ENCODE data around the gene STK10.

Gene STK10

DNA sequence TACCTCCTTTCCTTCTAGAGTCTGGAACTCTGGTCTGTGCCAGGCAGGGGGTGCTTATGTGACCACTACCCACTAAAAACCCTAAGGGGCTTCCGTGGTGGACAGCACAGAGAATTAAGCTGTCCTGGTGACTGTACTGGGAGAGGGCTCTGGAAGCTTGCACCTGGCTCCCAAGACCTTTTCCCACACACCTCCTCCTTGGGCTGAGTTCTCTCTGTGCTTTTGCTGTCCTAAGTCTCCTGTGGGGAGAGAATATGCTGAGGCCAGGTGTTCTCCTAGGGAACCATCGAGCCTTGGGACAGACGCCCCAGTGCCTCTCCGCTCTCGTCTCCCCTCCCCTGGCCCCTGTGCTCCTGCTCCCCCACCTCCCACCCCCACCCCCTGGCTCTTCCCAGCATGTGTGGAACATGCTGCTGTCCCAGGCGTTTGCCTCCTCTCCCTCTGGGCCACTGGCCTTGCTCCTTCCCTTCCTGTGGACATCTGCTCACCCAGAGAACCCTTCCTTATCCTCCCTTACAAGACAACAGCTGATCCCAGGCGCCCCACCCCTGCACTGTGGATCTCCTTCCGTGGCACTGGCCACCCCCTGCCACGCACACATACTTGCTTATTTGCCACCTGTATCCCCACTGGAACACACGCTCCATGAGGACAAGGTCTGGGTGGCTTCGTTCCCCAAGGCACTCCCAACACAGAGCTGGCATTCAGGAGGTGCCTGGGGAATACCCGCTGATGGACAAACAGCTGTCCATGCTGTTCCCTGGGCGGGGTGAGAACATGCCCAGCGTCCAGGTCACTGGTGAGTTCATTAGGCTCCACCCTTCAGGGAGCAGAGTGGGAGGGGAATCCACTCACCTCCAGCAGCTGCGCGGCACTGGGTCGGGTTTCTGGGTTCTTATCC, 83.0 kb downstream of the STK10 start:
- DNase-seq (ENCODE audit: low read depth) = no peak

DNA sequence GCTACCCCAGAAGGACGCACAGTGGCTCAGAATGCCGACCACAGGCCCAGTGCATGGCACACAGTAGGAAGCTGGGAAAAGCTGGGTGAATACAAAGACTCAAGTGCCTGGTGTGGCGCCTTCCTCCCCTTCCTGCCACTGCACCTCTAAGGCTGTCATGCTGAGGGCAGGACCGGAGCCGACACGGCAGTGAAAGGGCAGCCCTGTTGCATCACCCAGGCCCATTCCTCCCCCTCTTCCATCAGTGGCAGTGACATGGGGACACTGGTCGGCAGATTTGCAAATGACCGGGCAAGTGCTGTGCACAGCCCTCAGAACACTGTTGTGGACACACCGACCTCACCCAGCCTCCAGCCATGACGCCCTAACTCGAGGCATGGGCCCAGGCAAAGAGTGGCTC, 84.0 kb downstream of the STK10 start:
- DNase-seq (ENCODE audit: low read depth) = no peak
- TF ChIP-seq, protein P1, sequence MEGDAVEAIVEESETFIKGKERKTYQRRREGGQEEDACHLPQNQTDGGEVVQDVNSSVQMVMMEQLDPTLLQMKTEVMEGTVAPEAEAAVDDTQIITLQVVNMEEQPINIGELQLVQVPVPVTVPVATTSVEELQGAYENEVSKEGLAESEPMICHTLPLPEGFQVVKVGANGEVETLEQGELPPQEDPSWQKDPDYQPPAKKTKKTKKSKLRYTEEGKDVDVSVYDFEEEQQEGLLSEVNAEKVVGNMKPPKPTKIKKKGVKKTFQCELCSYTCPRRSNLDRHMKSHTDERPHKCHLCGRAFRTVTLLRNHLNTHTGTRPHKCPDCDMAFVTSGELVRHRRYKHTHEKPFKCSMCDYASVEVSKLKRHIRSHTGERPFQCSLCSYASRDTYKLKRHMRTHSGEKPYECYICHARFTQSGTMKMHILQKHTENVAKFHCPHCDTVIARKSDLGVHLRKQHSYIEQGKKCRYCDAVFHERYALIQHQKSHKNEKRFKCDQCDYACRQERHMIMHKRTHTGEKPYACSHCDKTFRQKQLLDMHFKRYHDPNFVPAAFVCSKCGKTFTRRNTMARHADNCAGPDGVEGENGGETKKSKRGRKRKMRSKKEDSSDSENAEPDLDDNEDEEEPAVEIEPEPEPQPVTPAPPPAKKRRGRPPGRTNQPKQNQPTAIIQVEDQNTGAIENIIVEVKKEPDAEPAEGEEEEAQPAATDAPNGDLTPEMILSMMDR (IDR thresholded peaks at IDR 0.05; ENCODE audit: insufficient read depth, low read depth, low read length, missing control alignments) = no peak
- H3K4me3 ChIP-seq (ENCODE audit: low read depth, low read length) = no peak overlapping the region

More for the DNA sequence above, 83.0 kb downstream of the STK10 start:
- no peak overlapping the region for H3K4me3 ChIP-seq (ENCODE audit: low read depth, low read length)
- TF ChIP-seq, protein P1 (IDR thresholded peaks at IDR 0.05; ENCODE audit: insufficient read depth, low read depth, low read length, missing control alignments) = no peak

DNA sequence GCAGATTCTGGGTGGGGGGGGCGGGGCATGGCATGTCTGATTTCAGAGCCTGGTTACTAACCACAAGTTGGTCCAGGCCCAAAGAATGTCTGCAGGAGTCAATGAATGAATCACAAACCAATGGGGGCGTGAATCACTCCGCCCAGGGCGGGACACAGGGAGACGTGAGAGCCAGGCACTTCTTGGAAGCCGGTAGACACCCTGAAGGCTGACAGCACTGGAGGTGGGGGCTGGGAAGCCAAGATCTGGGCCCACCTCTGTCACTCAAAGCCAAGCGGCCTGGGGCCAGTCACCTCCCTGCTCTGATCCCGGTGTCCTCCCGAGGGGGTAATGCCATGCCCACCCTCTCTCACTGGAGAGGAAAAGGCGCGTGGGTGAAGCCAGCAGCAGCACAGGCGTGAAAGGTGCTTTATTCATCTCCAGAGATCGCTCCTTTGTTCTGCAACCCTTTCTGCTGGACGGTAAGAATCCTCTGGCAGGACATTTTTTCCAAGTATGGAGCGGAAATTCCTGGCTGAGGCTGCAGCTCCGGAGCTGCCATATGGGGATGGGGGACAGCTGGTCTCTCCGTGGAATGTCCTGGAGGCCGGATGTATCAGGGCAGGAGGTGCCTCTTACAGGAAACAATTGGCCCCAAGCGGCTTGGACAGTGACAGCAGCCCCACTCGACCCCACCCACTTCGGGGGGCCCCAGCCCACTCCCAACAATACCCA, 85.0 kb downstream of the STK10 start:
- TF ChIP-seq, protein P1 (IDR thresholded peaks at IDR 0.05; ENCODE audit: insufficient read depth, low read depth, low read length, missing control alignments) = no peak
- no peak overlapping the region for H3K4me3 ChIP-seq (ENCODE audit: low read depth, low read length)
- no peak for DNase-seq (ENCODE audit: low read depth)

DNA sequence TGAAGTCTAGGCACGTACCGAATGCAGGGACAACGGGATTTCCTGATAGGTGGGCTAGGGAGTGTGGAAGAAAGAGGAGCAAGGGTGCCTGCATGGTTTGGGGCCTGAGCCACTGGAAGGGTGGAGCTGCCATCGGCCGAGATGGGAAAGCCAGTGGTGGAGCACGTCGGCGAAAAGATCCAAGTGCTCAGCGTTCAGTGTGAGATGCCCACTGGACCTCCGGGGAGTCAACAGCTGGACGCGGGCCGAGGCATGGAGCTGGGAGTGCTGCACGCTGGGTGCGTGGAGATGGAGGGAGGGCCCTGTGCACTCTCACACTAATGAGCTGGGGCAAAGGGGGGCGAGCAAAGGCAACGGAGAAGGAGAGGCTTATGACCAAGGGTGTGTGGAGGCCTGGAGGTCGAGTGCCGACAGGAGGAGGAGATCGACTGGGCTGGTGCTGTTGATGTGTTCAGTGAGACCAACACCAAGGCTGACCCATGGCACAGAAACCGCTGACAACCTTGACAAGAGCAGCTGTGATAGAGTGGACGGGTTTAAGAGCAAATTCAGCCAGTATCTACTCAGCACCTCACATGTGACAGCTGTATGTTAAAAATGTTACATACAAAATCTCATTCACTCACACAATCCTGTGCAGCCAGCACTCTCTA, 85.7 kb downstream of the STK10 start:
- TF ChIP-seq, protein P1 (IDR thresholded peaks at IDR 0.05; ENCODE audit: insufficient read depth, low read depth, low read length, missing control alignments) = no peak
- H3K4me3 ChIP-seq (ENCODE audit: low read depth, low read length) = no peak overlapping the region
- DNase-seq (ENCODE audit: low read depth) = no peak

DNA sequence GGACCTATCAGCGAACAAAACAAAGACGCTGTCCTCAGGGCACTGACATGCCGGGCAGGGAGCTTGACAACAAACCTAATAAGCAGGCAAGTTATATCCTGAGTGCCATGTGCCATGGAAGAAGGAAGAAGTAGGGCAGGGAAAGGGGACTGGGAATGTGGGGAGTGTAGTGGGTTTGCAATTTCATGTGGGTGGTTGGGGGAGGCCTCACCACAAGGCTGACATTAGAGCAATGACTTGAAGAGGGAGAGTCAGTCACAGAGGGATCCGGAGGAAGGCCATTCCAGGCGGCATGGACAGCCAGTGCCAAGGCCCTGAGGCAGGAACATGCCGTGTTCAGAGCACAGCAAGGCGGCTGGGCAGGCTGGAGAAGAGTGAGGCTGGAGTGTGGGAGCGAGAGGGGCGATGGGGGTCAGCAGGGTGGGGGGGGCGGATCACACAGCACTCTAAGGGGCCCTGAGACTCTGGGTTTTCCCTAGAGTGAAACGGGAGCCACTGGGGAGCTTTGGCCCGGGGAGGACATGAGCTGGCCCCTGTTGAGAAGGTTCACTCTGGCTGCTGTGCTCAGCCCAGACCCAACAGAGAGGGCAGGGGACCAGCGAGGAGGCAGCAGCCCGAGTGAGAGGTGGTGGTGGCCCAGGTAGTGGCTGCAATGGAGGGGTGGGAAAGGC, 86.3 kb downstream of the STK10 start:
- no peak for DNase-seq (ENCODE audit: low read depth)
- no peak overlapping the region for H3K4me3 ChIP-seq (ENCODE audit: low read depth, low read length)
- TF ChIP-seq, protein P1 (IDR thresholded peaks at IDR 0.05; ENCODE audit: insufficient read depth, low read depth, low read length, missing control alignments) = no peak

DNA sequence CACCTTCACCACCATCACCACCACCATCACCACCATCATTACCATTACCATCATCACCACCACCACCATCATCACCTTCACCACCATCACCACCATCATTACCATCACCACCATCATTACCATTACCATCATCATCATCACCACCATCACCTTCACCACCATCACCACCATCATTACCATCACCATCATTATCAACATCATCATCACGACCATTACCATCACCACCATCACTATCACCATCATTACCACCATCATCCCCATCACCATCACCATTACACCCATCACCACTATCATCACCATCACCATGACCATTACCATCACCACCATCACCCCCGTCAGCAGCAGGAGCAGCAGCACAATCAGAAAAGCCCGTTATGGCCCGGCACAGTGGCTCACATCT, 89.1 kb downstream of the STK10 start:
- TF ChIP-seq, protein P1 (IDR thresholded peaks at IDR 0.05; ENCODE audit: insufficient read depth, low read depth, low read length, missing control alignments) = no peak
- no peak for DNase-seq (ENCODE audit: low read depth)
- no peak overlapping the region for H3K4me3 ChIP-seq (ENCODE audit: low read depth, low read length)

All from GM12865 (cell line).